GM12891 (cell line): ENCODE results near the gene INO80D.

Experiments
- DNase-seq: peaks from one replicate; pipeline ENCODE4 v3.0.0; 2011; ENCODE audit warnings: low spot score; ENCODE audit not compliant: insufficient read length
- FAIRE-seq: peaks from 2 replicates; lab custom pipeline; 2011; peaks lifted over from hg19 to GRCh38; lab: Jason Lieb, UNC
- PAX5 ChIP-seq: IDR thresholded peaks from 2 replicates; pipeline ENCODE4 v1.6.1; 2011; ENCODE audit warnings: low read length, moderate library complexity, mild to moderate bottlenecking; ENCODE audit not compliant: insufficient read depth, severe bottlenecking
- POLR2A ChIP-seq: IDR thresholded peaks from 2 replicates; pipeline ENCODE4 v1.6.1; 2011; ENCODE audit warnings: low read depth, low read length, control low read depth
- POLR2AphosphoS5 ChIP-seq: IDR thresholded peaks from 2 replicates; pipeline ENCODE4 v1.6.1; 2011; ENCODE audit warnings: low read depth, low read length, control low read depth
- POU2F2 ChIP-seq: IDR thresholded peaks from 2 replicates; pipeline ENCODE4 v1.6.1; 2011; ENCODE audit warnings: low read depth, mild to moderate bottlenecking, control low read depth, low read length, moderate library complexity
- SPI1 ChIP-seq: IDR thresholded peaks from 2 replicates; pipeline ENCODE4 v1.6.1; 2011; ENCODE audit warnings: low read depth, low read length, control low read depth
- TAF1 ChIP-seq: IDR thresholded peaks from 2 replicates; pipeline ENCODE4 v1.6.1; 2011; ENCODE audit warnings: low read depth, low read length, control low read depth

INO80D gene

GRCh38 chr2:205967391-205968075 is 118.4 kb downstream of the INO80D start:
- no peak for TF ChIP-seq POLR2AphosphoS5
- TF ChIP-seq SPI1, result no peak
- no peak for TF ChIP-seq PAX5
- no peak for TF ChIP-seq POLR2A
- no peak for TF ChIP-seq POU2F2
- no peak for TF ChIP-seq TAF1
- no peak for FAIRE-seq
- no peak for DNase-seq

GRCh38 chr2:205965707-205966106 is 120.3 kb downstream of the INO80D start:
- DNase-seq (no peak), FAIRE-seq (no peak)
- no peak for TF ChIP-seq POU2F2
- no peak for TF ChIP-seq POLR2A

GRCh38 chr2:205964111-205964761 is 121.7 kb downstream of the INO80D start:
- no peak for TF ChIP-seq POLR2A
- TF ChIP-seq PAX5, result no peak
- no peak for TF ChIP-seq TAF1
- no peak for TF ChIP-seq SPI1
- TF ChIP-seq POLR2AphosphoS5, result no peak
- no peak for TF ChIP-seq POU2F2
- FAIRE-seq, result no peak

GRCh38 chr2:205959521-205959920 is 126.5 kb downstream of the INO80D start:
- FAIRE-seq (no peak), DNase-seq (no peak)
- TF ChIP-seq POLR2AphosphoS5 (no peak), SPI1 (no peak), POU2F2 (no peak)

More at GRCh38 chr2:205964111-205964761, 121.7 kb downstream of the INO80D start:
- DNase-seq, result no peak

- TF ChIP-seq POU2F2 (no peak), PAX5 (no peak), POLR2A (no peak), POLR2AphosphoS5 (no peak)
- DNase-seq (no peak), FAIRE-seq (no peak)
These were observed 128.4 kb downstream of the INO80D start for GRCh38 chr2:205957452-205958154.

- no peak for TF ChIP-seq TAF1
- TF ChIP-seq POLR2AphosphoS5, result no peak
- TF ChIP-seq SPI1, result no peak
- no peak for TF ChIP-seq PAX5
- no peak for TF ChIP-seq POLR2A
- no peak for TF ChIP-seq POU2F2
- no peak for FAIRE-seq
- no peak for DNase-seq
These were observed 131.3 kb downstream of the INO80D start for GRCh38 chr2:205954707-205955106.

GRCh38 chr2:205952282-205952681 is 133.7 kb downstream of the INO80D start:
- DNase-seq (no peak), FAIRE-seq (no peak)
- TF ChIP-seq POLR2A, result no peak
- no peak for TF ChIP-seq SPI1
- no peak for TF ChIP-seq TAF1
- no peak for TF ChIP-seq POLR2AphosphoS5
- TF ChIP-seq POU2F2, result no peak
- TF ChIP-seq PAX5, result no peak

GRCh38 chr2:205948883-205949282 is 137.1 kb downstream of the INO80D start:
- TF ChIP-seq SPI1 (no peak), POLR2A (no peak), POLR2AphosphoS5 (no peak), POU2F2 (no peak), TAF1 (no peak), PAX5 (no peak)
- DNase-seq (no peak), FAIRE-seq (no peak)

GRCh38 chr2:205948496-205948837 is 137.5 kb downstream of the INO80D start:
- no peak for DNase-seq
- no peak for FAIRE-seq
- TF ChIP-seq POU2F2, result no peak
- TF ChIP-seq PAX5, result no peak
- no peak for TF ChIP-seq POLR2AphosphoS5
- TF ChIP-seq POLR2A, result no peak
- TF ChIP-seq SPI1, result no peak
- no peak for TF ChIP-seq TAF1

- TF ChIP-seq TAF1 (no peak), PAX5 (no peak), POLR2A (no peak), POLR2AphosphoS5 (no peak), SPI1 (no peak), POU2F2 (no peak)
- DNase-seq (peak; percentile 65), FAIRE-seq (peak; percentile 48)
These were observed 138.1 kb downstream of the INO80D start for GRCh38 chr2:205947621-205948495.
